ENCODE results near the gene SLTM.

DNA sequence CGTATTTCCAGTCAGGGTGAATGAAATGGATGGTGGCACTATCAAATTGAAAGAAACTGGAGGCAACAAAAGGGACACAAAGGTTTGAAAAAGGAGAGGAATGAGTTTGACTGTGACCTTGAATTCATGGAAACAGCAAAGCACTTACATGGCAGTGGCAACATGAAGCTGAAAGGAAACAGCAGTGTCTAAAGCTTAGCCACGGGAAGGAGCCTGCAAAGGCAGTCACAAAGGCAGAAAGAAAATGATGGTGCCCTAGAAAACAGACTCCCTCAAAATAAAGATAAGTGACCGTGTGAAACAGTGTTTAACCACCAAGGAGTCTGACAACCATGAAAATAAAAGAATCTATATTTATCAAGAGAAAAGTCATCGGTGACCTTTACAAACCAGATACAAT is 51.2 kb downstream of the SLTM start:
- TF ChIP-seq, protein P1, sequence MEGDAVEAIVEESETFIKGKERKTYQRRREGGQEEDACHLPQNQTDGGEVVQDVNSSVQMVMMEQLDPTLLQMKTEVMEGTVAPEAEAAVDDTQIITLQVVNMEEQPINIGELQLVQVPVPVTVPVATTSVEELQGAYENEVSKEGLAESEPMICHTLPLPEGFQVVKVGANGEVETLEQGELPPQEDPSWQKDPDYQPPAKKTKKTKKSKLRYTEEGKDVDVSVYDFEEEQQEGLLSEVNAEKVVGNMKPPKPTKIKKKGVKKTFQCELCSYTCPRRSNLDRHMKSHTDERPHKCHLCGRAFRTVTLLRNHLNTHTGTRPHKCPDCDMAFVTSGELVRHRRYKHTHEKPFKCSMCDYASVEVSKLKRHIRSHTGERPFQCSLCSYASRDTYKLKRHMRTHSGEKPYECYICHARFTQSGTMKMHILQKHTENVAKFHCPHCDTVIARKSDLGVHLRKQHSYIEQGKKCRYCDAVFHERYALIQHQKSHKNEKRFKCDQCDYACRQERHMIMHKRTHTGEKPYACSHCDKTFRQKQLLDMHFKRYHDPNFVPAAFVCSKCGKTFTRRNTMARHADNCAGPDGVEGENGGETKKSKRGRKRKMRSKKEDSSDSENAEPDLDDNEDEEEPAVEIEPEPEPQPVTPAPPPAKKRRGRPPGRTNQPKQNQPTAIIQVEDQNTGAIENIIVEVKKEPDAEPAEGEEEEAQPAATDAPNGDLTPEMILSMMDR (IDR thresholded peaks at IDR 0.05; ENCODE audit: low read depth, low read length): no peak
- TF ChIP-seq EZH2phosphoT487 (IDR thresholded peaks at IDR 0.05; ENCODE audit: low read depth): no peak
